GM21447 (cell line): Measurements from ENCODE around the gene SLC6A6.

ENCODE experiments used
- ATAC-seq: cut with Tn5 transposase; IDR thresholded peaks from one replicate; pipeline ENCODE4 v1.9.1; 2021; ENCODE audit not compliant: unreplicated experiment

Gene SLC6A6

DNA sequence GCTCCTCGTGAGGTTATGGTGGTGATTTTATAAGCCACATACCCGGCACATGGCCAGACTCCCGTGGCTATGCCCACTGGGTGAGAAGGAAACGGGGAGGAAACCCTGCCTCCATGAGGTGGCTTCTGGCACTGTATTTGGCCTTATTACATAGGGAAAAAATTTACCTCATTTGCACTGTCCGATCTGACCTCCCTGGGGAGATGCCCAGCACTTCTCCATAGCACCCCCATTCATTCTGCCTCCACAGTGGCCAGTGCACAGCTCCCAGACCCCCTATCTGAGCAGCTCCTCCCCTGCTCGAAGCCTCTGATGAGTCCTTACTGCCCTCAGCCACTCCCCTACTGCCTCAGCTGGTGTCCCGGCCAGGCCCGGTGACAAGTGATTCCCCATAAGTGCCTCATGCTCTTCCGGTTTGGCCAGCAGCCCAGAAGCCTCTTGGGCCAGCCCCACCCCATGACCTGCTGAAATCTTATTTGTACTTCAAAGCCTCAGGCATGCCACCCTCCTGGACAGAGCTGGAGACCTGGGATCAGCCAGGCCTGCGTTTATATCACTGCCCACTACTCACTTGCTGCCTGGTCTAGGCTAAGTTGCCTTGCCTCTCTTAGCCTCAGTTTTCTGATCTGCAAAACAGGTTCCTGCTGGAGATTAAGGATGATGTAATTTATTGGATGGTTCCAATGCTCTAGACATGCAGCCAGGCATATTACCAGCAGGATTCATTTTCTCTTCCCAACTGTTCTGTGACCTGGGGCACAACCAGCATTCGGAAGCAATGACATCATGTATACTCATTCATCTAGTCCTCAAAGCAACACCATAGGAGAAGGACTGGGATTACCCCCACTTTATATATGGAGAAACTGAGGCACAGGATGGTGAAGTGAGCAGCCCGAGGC is 30.6 kb upstream of the SLC6A6 start:
- no peak for ATAC-seq

DNA sequence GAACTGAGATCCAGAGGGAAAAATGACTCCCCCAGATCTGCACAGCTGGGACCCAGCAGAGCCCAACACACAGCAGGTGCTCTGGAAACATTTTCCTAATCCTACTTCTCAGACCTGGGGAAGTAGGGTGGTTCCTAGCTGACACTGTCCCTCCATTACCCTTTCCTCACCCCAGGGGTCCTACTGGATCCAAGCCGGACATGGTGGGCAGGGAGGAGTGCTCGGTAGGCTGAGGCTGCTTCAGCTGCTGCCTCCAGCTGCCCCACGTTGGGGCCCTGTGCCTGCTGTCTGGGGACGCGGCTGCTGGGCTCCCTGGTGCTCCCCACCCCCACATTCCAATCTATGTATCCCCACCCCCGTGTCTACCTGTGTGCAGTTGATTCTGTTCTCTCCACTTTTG is 29.8 kb upstream of the SLC6A6 start:
- ATAC-seq, result no peak

- ATAC-seq, result no peak
Observed at GRCh38 chr3:14373753-14374376, 28.5 kb upstream of the SLC6A6 start.

- ATAC-seq, result no peak
Observed at GRCh38 chr3:14374444-14374883, 27.9 kb upstream of the SLC6A6 start.

DNA sequence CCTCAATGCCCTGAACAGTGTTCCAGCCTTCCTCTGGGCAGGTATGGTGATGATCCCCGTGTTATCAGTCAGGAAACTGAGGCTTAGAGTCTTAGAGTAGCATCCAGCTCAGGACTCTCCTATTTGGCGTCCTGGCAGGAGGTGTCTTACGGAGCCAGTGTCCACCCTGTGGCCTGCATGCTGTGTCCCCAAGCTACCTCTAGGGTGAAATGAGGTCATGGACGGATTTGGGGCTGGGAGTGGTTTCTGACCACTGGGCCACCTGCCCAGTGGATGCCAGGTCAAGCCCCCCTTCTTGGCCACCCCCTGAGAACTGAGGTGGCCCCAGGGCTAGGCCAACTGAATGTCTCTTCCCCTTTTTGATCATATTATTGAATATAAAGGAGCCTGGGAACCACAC is 27.2 kb upstream of the SLC6A6 start:
- no peak for ATAC-seq

GRCh38 chr3:14376348-14377043 is 25.9 kb upstream of the SLC6A6 start:
- ATAC-seq, result no peak

DNA sequence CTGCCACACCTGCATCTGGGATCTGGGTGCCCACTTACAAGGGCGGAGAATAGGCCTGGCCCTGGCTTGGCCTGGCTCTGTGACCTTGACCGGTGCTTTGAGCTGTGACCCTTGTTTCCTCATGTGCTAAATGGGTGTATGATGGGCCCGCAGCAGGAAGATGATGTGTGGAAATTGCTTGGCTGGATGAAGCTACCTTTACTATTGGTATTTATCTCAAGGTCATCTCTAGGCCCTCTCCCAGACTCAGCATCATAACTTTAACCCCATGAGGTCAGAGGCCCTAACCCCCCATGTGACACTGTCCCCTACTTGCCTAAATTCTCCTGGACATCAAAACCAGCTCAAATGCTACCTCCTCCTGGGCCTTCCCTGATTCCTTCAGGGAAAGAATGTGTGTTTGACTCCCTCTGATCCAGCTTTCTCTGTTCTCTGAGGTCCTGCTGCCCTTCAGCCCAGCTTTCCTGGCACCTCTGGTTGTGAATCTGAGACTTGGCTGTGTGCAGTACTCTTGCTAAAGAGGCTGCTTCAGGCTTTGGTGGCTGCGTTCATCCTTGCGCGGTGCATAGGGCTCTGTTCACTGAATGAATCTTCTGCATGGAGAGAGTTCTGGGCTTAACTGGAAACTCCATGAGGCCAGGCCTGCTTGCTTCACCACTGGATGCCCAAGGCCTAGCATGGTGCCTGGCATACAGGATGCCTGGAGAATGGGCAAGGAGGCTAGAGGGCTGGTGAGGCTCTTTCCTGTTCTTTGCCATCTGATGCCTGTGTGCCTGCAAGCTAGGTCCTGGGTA is 25.2 kb upstream of the SLC6A6 start:
- no peak for ATAC-seq

DNA sequence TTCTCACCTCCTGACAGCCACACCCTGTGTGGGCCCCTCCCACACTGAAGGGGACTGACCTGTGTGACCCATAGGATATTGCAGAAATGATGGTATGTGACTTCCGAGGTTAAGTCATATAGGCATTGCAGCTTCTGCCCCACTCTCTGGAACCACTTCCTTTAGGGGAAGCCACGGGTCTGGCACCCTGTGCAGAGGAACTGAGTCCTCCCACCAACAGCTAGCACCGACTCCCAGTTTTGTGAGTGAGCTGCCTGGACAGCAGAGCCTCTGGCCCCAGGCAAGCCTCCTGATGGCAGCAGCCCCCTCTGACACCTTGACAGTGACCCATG is 24.6 kb upstream of the SLC6A6 start:
- ATAC-seq, result peak; percentile 80

DNA sequence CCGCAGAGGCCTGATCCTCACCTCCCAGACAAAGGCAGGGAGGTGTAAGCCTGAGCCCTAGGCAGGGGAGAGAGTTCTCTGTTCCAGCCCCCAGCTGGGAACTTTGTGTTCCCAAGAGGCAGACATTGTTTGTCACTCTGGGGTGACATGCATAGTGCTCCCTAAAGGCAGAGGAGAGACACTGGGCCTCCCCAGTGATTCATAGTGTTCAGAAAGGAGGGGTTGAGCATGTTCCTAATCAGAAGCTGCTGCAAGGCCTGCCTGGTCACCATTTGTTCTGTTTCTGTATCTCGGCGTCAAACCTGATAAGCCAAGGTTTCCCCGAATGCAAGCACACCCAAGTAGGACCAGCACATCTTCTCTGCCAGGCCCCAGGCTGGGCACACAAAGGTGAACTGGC is 24.0 kb upstream of the SLC6A6 start:
- no peak for ATAC-seq

DNA sequence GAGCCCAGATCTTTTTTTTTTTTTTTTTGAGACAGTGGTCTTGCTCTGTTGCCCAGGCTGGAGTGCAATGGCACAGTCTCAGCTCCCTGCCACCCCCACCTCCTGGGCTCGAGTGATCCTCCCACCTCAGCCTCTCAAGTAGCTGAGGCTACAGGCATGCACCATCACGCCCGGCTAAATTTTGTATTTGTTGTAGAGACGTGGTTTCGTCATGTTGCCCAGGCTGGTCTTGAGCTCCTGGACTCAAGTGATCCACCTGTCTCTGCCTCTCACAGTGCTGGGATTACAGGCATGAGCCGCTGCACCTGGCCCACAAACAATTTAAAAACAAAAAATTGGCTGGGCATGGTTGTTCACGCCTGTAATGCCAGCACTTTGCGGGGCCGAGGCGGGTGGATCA is 22.6 kb upstream of the SLC6A6 start:
- no peak for ATAC-seq

DNA sequence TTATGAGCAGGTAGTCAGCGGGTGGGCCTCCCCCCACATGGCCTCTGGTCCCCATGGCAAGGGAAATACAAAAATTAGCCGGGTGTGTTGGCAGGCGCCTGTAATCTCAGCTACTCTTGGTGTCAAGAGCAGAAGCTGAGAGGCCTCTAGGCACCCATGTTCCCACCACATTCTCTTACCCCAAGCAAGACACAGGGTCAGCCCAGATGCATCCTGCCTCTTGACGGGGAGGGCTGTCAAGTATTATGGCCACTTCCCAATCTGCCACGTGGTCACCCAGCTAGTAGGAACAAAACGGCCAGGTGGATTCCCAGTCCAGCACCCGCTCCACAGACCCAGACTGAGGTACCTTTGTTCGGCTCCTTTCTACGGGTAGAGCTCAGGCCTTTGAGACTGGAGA is 16.2 kb upstream of the SLC6A6 start:
- no peak for ATAC-seq

DNA sequence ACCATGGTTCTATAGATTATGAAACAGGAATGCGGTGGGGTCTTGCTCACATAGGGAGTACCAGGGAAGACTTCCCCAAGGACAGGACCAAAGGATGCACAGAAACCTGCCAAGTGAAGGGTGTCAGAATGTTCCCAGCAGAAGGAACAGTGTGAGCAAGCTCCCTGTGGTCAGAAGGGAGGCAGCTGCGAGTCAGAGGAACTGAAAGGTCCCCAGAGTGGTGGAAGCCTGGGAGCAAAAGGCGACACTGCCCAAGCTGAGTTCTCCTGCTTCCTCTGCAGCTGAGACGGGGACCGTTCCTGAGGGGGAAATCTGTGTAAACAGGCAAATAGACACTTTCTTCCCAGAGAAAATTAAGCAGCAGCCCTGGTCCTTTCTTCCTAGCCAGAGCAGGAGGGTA is 14.2 kb upstream of the SLC6A6 start:
- no peak for ATAC-seq

DNA sequence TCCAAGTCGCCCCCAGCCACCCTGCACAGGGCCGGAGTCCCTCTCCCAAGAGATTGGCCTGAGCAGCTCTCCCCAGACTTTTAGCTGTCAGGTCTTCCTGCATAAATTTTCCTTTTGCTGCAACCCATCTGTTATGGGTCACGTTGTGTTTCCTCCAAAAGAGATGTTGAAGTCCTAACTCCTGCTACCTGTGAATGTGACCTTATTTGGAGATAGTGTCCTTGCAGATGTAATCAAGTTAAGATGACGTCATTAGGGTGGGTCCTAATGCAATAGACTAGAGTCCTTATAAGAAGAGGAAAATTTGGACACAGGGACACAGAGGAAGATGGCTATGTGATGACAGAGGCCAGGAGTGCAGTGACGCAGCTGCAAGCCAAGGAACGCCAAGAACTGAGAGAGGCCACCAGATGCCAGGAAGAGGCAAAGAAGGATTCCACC is 13.2 kb upstream of the SLC6A6 start:
- no peak for ATAC-seq

- no peak for ATAC-seq
Observed at GRCh38 chr3:14389716-14390115, 12.7 kb upstream of the SLC6A6 start.

DNA sequence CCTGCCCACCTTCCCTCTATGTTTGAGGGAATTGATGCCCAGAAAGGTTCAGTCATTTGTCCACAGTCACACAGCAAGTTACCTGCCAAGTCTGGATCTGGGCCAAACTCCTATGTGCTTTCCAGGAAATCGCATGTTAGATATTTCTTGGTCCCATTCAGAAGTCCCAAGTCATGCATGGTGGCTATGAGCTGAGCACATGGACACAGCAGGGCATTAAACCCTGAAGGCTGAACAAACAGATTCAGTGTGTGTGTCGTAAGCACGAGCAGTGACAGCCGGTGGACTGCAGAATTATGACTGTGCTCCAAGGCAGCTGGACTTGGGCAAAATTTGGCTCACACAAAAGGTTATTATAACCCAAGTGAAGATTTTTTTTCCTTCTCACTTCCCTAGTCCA is 11.4 kb upstream of the SLC6A6 start:
- ATAC-seq, result no peak

GRCh38 chr3:14392231-14392630 is 10.2 kb upstream of the SLC6A6 start:
- no peak for ATAC-seq

- ATAC-seq, result no peak
Observed at GRCh38 chr3:14392803-14393319, 9.5 kb upstream of the SLC6A6 start.

DNA sequence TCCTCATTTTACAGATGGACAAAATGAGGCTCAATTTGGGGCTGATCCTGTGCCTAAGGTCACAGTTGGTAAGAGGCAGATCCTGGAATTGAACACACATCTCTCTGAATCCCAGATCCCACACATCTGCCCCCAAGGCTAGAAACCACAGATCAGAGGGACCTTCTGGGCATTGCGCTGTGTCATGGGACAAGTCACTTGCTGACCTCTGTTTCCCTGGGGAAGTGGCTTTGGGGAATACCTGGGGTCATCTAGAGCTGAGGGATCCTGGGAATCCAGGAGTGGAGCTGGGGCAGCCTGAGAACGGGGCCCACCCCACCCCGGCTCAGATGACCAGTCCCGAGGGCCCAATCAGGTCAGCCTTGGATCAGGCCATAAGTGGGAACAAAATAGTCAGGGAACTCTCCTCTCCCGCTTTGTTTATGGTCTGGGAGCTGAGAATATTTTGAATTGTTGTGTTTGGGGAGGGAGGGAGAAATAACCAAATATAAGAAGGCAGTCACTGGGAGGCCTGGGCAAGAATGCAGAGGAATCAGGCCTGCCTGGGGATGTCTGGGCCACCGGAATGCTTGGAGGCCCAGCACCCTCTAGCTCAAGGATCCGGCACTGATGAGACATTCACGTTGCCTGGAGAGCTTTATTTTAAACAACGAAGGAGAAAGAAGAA is 8.8 kb upstream of the SLC6A6 start:
- no peak for ATAC-seq

DNA sequence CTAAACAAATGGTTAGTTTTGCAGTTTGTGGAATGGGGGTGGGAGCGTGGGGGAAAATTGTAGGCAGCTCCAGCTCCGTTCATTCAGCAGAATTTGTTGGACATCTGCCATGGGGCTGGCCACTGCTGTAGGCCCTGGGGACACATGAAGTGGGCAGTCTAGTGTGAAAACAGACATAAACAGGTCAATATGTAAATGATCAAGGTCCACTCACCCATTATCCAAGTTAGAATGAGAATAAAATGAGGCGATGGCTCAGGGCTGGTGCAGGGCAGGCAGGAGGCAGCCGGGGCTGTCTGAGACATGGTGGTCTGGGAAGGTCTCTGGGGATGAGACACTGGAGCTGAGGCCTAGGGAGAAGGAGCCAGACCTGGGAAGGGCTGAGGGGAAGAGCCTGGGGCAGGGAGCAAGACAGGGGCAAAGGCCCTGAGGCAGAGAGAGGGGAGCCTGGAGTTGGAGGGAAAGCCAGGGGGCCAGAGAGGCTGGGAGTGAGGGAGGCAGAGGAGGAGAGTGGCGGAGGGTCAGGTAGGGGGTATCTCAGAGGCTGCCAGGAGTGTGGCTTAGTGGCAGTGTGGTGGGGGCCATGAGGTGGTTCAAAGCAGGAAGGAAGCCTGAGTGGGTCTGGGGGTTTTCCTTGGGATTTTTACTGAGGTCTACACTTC is 6.2 kb upstream of the SLC6A6 start:
- ATAC-seq, result no peak

DNA sequence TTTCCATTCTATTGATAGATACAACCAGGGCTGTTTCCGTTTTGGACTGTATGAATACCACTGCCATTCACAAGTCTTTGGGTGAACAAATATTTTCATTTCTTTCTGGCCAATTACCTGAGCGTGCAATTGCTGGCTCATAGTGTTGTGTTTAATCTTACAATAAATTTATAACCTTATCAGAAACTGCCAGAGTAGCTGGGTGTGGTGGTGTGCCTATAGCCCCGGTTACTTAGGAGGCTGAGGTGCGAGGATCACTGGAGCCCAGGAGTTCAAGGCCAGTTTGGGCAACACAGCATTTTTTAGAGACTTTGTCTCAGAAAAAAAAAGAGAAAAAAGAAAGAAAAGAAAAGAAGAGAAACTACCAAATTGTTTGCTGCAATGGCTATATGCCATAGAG is 5.4 kb upstream of the SLC6A6 start:
- ATAC-seq, result no peak
